ENCODE data around the gene GGCX.

GRCh38 chr2:85575739-85576138 lies 14.4 kb upstream of the GGCX start:
- TF ChIP-seq YY1 (IDR thresholded peaks at IDR 0.05; ENCODE audit: insufficient read depth, insufficient read length) (no peak), SUZ12 (IDR thresholded peaks at IDR 0.05; ENCODE audit: extremely low read depth, insufficient read depth, insufficient read length) (no peak), ZNF274 (IDR thresholded peaks at IDR 0.05; ENCODE audit: low read depth, low read length) (no peak)
